GM12873 (cell line): ENCODE data around the gene DDR2.

Experiments used
- CTCF ChIP-seq: IDR thresholded peaks from 2 replicates; pipeline ENCODE4 v1.5.1; 2012; ENCODE audit warnings: low read depth, mild to moderate bottlenecking, moderate library complexity, low read length, control low read depth; ENCODE audit not compliant: insufficient read depth; ENCODE audit errors: missing control alignments

The DDR2 gene

GRCh38 chr1:162632217-162632666, at the start of gene DDR2:
DDR2 (plus strand) TSS chr1:162632464; CDS start chr1:162719064, 86,600 bp downstream.
- no peak for TF ChIP-seq CTCF

- no peak for TF ChIP-seq CTCF
Measured at GRCh38 chr1:162587347-162587746, 44.9 kb upstream of the DDR2 start.

GRCh38 chr1:162587761-162588260, 44.5 kb upstream of the DDR2 start:
- no peak for TF ChIP-seq CTCF

GRCh38 chr1:162590101-162590500, 42.2 kb upstream of the DDR2 start:
- TF ChIP-seq CTCF = no peak

GRCh38 chr1:162590686-162591085, 41.6 kb upstream of the DDR2 start:
- TF ChIP-seq CTCF = no peak

GRCh38 chr1:162596514-162597170, 35.6 kb upstream of the DDR2 start:
- no peak for TF ChIP-seq CTCF

- no peak for TF ChIP-seq CTCF
Measured at GRCh38 chr1:162599451-162599850, 32.8 kb upstream of the DDR2 start.
